GM18519 (cell line): Measurements from ENCODE around the gene PRKCA.
"Not testable (repeated sequence)": the region's sequence is repeated elsewhere in the genome, so short reads cannot be mapped to it uniquely, and the experiment has no call there.

Experiments used
- ATAC-seq: cut with Tn5 transposase; IDR thresholded peaks from one replicate; pipeline ENCODE4 v1.9.1; 2021; ENCODE audit warnings: mild to moderate bottlenecking, moderate library complexity; ENCODE audit not compliant: unreplicated experiment, low FRiP score

PRKCA gene

GRCh38 chr17:66684731-66685130 is 382.3 kb downstream of the PRKCA start:
- ATAC-seq = no peak

GRCh38 chr17:66686601-66687000 is 384.2 kb downstream of the PRKCA start:
- no peak for ATAC-seq

GRCh38 chr17:66687570-66688284 is 385.3 kb downstream of the PRKCA start:
- no peak for ATAC-seq

- no peak for ATAC-seq
Observed at GRCh38 chr17:66689221-66689620, 386.8 kb downstream of the PRKCA start.

GRCh38 chr17:66690166-66690565 is 387.8 kb downstream of the PRKCA start:
- no peak for ATAC-seq

- no peak for ATAC-seq
Observed at GRCh38 chr17:66691644-66692420, 389.4 kb downstream of the PRKCA start.

- no peak for ATAC-seq
Observed at GRCh38 chr17:66692421-66692690, 389.9 kb downstream of the PRKCA start.

GRCh38 chr17:66695098-66695497 is 392.7 kb downstream of the PRKCA start:
- ATAC-seq = no peak

- ATAC-seq = no peak
Observed at GRCh38 chr17:66698270-66698669, 395.9 kb downstream of the PRKCA start.

- no peak for ATAC-seq
Observed at GRCh38 chr17:66701462-66701861, 399.0 kb downstream of the PRKCA start.

- ATAC-seq = no peak
Observed at GRCh38 chr17:66702106-66702936, 399.9 kb downstream of the PRKCA start.

GRCh38 chr17:66704858-66705520 is 402.6 kb downstream of the PRKCA start:
- no peak for ATAC-seq

- no peak for ATAC-seq
Observed at GRCh38 chr17:66706851-66707450, 404.5 kb downstream of the PRKCA start.

GRCh38 chr17:66711401-66711800 is 409.0 kb downstream of the PRKCA start:
- ATAC-seq = no peak

- no peak for ATAC-seq
Observed at GRCh38 chr17:66711881-66712321, 409.5 kb downstream of the PRKCA start.

GRCh38 chr17:66712453-66712852 is 410.0 kb downstream of the PRKCA start:
- ATAC-seq = no peak

- ATAC-seq = not testable (repeated sequence)
Observed at GRCh38 chr17:66713021-66713532, 410.7 kb downstream of the PRKCA start.

GRCh38 chr17:66713533-66714042 is 411.2 kb downstream of the PRKCA start:
- no peak for ATAC-seq

- ATAC-seq = no peak
Observed at GRCh38 chr17:66714046-66715023, 411.9 kb downstream of the PRKCA start.
